ENCODE measurements around the gene VARS1.

DNA sequence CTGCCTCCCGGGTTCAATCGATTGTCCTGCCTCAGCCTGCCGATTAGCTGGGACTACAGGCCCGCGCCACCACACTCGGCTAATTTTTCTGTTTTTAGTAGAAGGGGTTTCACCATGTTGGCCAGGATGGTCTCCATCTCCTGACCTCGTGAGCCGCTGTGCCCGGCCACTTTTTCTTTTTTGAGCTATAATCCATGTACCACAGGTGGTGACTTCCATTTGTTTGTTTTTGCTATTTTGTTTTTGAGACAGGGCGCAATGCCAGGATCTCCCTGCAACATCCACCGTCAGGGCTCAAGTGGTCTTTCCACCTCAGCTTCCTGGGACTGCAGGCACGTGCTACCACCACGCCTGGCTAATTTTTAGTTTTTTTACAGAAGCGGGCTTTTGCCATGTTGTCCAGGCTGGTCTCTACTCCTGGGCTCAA lies 40.5 kb upstream of the VARS1 start:
- TF ChIP-seq POLR2AphosphoS5 (IDR thresholded peaks at IDR 0.05) = no peak
- no peak for TF ChIP-seq CTCF (IDR thresholded peaks at IDR 0.05)

All from upper lobe of left lung (tissue), 4 donors.